ENCODE measurements around the gene CLCN6. TPM values are rescaled to one million over a fixed set of nuclear protein-coding genes. Genes with fewer than 3 reads are reported as not detected.
"Not testable (repeated sequence)": the region's sequence is repeated elsewhere in the genome, so short reads cannot be mapped to it uniquely, and the experiment has no call there.

The CLCN6 gene
- total RNA-seq, 1 donor from 2014 or later: 42.9 TPM

DNA sequence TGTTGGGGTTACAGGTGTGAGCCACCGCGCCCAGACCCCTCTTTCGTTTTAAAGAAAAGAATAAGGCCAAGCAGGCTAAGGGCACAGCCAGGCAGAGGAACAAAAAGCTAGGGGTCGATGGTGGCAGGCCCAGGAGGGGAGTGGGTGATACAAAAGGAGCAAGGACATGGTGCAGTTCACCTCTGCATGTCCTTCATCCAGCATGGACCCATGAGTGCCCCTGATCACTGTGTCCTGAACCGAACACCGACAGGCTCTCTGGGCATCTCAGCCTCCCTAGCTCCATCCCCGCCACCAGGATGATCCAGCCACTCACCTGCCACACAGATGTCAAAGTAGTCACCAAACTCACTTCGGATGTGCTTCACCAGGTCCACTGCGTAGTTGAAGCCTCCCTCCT, 6.1 kb upstream of the CLCN6 start:
- Mint-ChIP-seq H3K4me3 (ENCODE audit: unreplicated experiment) (no peak overlapping the region), H3K27me3 (ENCODE audit: unreplicated experiment) (peaks cover 2% of the 10 kb centered on the region), H3K4me1 (ENCODE audit: unreplicated experiment) (peaks cover 20% of the 10 kb centered on the region), H3K36me3 (ENCODE audit: low read depth, unreplicated experiment) (peaks cover 26% of the 10 kb centered on the region), H3K27ac (ENCODE audit: unreplicated experiment) (no peak overlapping the region), H3K9me3 (ENCODE audit: unreplicated experiment) (no peaks in the 10 kb centered on the region)
- TF ChIP-seq, protein P1, sequence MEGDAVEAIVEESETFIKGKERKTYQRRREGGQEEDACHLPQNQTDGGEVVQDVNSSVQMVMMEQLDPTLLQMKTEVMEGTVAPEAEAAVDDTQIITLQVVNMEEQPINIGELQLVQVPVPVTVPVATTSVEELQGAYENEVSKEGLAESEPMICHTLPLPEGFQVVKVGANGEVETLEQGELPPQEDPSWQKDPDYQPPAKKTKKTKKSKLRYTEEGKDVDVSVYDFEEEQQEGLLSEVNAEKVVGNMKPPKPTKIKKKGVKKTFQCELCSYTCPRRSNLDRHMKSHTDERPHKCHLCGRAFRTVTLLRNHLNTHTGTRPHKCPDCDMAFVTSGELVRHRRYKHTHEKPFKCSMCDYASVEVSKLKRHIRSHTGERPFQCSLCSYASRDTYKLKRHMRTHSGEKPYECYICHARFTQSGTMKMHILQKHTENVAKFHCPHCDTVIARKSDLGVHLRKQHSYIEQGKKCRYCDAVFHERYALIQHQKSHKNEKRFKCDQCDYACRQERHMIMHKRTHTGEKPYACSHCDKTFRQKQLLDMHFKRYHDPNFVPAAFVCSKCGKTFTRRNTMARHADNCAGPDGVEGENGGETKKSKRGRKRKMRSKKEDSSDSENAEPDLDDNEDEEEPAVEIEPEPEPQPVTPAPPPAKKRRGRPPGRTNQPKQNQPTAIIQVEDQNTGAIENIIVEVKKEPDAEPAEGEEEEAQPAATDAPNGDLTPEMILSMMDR (IDR thresholded peaks at IDR 0.05; ENCODE audit: unreplicated experiment): no peak
- no peak for DNase-seq (ENCODE audit: low spot score)

- peaks cover 20% of the 10 kb centered on the region for H3K4me1 Mint-ChIP-seq (ENCODE audit: unreplicated experiment)
- peaks cover 23% of the 10 kb centered on the region for H3K36me3 Mint-ChIP-seq (ENCODE audit: low read depth, unreplicated experiment)
- no peak for DNase-seq (ENCODE audit: low spot score)
- peaks cover 2% of the 10 kb centered on the region for H3K27me3 Mint-ChIP-seq (ENCODE audit: unreplicated experiment)
- no peak overlapping the region for H3K27ac Mint-ChIP-seq (ENCODE audit: unreplicated experiment)
- TF ChIP-seq, protein P1 (IDR thresholded peaks at IDR 0.05; ENCODE audit: unreplicated experiment): no peak
- no peak overlapping the region for H3K4me3 Mint-ChIP-seq (ENCODE audit: unreplicated experiment)
- H3K9me3 Mint-ChIP-seq (ENCODE audit: unreplicated experiment): no peaks in the 10 kb centered on the region
These were observed 5.6 kb upstream of the CLCN6 start for GRCh38 chr1:11800391-11800755.

DNA sequence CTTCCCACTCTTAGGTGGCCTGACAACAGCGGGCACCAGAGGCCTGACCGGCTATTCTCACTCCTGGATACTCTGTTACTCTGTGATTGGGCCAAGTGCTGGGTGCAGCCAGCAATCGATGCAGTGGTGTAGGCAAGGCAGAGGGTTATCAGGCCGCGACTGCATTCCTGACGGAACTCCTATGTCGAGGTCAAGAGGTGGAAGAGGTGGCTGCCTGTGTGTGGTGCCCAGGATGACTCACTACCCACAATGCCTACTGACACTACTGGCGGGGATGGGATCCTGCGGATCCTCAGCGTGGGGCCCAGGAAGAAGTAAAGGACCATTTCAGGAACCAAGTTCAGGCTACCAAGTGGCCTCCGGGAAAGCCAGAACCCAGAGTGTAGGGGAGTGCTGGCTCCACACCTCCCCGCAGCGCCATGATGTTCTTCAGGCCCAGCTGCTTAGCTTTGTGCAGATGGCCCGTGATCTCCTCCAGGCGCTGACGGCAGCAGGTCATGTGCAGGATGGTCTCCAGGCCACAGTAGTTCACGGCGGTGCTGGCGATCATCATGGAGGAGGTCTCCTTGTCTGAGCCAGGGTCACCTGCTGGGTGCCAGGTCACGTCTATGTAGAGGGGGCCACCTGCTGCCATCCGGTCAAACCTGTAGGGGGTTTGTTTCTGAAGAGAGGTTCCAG, 5.1 kb upstream of the CLCN6 start:
- H3K27ac Mint-ChIP-seq (ENCODE audit: unreplicated experiment): no peak overlapping the region
- H3K4me1 Mint-ChIP-seq (ENCODE audit: unreplicated experiment): peaks cover 20% of the 10 kb centered on the region
- TF ChIP-seq, protein P1 (IDR thresholded peaks at IDR 0.05; ENCODE audit: unreplicated experiment): no peak

DNA sequence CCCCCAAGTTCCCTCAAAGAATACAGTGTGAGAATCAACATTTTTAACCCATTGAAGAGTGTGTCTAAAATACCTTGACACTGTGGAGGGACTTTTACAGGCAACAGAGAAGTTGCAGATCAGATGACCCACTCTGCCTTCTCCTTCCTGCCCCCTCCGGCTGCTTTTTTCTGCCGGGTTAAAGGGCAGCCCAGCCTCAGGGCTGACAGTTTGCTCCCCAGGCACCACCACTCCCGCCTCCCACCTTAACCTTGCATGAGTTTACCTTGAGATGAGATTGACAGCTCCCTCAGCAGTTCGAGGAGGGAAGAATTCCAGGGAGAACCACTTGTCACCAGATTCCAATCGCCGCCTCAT, 3.4 kb upstream of the CLCN6 start:
- DNase-seq (ENCODE audit: low spot score): no peak
- Mint-ChIP-seq H3K36me3 (ENCODE audit: low read depth, unreplicated experiment) (peaks cover 13% of the 10 kb centered on the region), H3K9me3 (ENCODE audit: unreplicated experiment) (no peaks in the 10 kb centered on the region), H3K4me1 (ENCODE audit: unreplicated experiment) (peaks cover 33% of the 10 kb centered on the region), H3K27ac (ENCODE audit: unreplicated experiment) (no peak overlapping the region), H3K27me3 (ENCODE audit: unreplicated experiment) (peaks cover 7% of the 10 kb centered on the region), H3K4me3 (ENCODE audit: unreplicated experiment) (peak overlapping the region; percentile 79)
- TF ChIP-seq, protein P1 (IDR thresholded peaks at IDR 0.05; ENCODE audit: unreplicated experiment): no peak

More for the DNA sequence above, 5.1 kb upstream of the CLCN6 start:
- no peak for DNase-seq (ENCODE audit: low spot score)
- Mint-ChIP-seq H3K4me3 (ENCODE audit: unreplicated experiment) (no peak overlapping the region), H3K36me3 (ENCODE audit: low read depth, unreplicated experiment) (peaks cover 18% of the 10 kb centered on the region), H3K27me3 (ENCODE audit: unreplicated experiment) (peaks cover 3% of the 10 kb centered on the region), H3K9me3 (ENCODE audit: unreplicated experiment) (no peaks in the 10 kb centered on the region)

DNA sequence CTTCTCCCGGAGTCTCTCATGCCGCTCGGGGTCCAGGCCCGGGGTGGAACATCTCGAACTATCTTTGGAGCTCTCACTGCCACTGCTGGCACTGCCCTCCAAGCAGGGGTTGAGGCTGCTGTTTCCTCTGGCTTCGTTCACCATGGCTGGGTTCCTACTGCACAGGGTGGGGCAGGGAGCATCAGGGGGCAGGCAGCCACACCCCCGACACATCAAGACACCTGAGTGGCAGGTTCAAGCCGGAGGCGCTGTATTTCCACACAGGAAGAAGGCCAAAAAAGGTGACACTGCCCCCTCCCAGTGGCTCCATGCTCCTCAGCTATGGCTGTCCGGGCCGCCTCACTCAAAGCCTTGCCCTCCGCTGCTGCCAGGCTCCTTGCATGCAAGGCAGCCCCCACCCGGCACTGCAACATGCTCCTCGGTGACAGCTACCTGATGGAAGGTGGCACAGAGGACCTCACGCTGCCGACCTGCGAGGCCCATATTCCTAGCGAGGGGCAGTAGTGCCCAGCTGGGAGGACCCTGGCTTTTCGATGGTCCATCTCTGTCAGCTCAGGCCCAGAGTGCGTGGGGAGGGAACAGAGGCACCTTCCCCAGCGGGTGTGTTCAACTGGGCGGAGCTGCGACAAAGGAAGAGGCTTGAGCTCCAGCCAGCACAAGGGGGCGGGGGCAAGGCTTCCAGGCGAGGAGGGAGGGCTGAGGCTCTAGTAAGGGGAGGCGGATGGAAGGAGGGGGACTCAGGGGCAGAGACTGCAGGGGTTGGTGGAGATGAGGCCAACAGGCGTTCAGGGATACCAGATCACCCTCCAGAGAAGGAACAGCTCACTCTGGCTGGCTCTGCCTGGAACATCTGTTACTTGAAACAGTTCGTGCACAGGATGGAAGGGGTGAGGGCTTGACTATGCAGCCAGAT, 2.8 kb upstream of the CLCN6 start:
- H3K9me3 Mint-ChIP-seq (ENCODE audit: unreplicated experiment): no peaks in the 10 kb centered on the region
- H3K4me1 Mint-ChIP-seq (ENCODE audit: unreplicated experiment): peaks cover 39% of the 10 kb centered on the region
- peak; percentile 71 for DNase-seq (ENCODE audit: low spot score)
- peaks cover 13% of the 10 kb centered on the region for H3K36me3 Mint-ChIP-seq (ENCODE audit: low read depth, unreplicated experiment)
- H3K27me3 Mint-ChIP-seq (ENCODE audit: unreplicated experiment): peaks cover 11% of the 10 kb centered on the region
- H3K4me3 Mint-ChIP-seq (ENCODE audit: unreplicated experiment): peak overlapping the region; percentile 79
- TF ChIP-seq, protein P1 (IDR thresholded peaks at IDR 0.05; ENCODE audit: unreplicated experiment): no peak
- H3K27ac Mint-ChIP-seq (ENCODE audit: unreplicated experiment): no peak overlapping the region

GRCh38 chr1:11803924-11804665, 1.9 kb upstream of the CLCN6 start:
- peaks cover 43% of the 10 kb centered on the region for H3K4me1 Mint-ChIP-seq (ENCODE audit: unreplicated experiment)
- not testable (repeated sequence) for DNase-seq (ENCODE audit: low spot score); H3K9me3 Mint-ChIP-seq (ENCODE audit: unreplicated experiment)
- H3K36me3 Mint-ChIP-seq (ENCODE audit: low read depth, unreplicated experiment): peaks cover 13% of the 10 kb centered on the region
- H3K27ac Mint-ChIP-seq (ENCODE audit: unreplicated experiment): peak overlapping the region; percentile 13
- H3K4me3 Mint-ChIP-seq (ENCODE audit: unreplicated experiment): peak overlapping the region; percentile 86
- H3K27me3 Mint-ChIP-seq (ENCODE audit: unreplicated experiment): peaks cover 12% of the 10 kb centered on the region

All from endothelial cell (in vitro differentiated cells).